GM18502 (cell line): Measurements from ENCODE around the gene TXNIP.
"Not testable (repeated sequence)": the region's sequence is repeated elsewhere in the genome, so short reads cannot be mapped to it uniquely, and the experiment has no call there.

Experiments used
- ATAC-seq: cut with Tn5 transposase; IDR thresholded peaks from one replicate; pipeline ENCODE4 v1.9.1; 2021; ENCODE audit warnings: mild to moderate bottlenecking; ENCODE audit not compliant: unreplicated experiment, poor library complexity

The TXNIP gene

GRCh38 chr1:145996433-145997015, at the start of gene TXNIP:
Gene TXNIP, minus strand, starts transcription at chr1:145996579. Its CDS starts 313 bp downstream, at chr1:145996266.
- peak; percentile 90 for ATAC-seq

DNA sequence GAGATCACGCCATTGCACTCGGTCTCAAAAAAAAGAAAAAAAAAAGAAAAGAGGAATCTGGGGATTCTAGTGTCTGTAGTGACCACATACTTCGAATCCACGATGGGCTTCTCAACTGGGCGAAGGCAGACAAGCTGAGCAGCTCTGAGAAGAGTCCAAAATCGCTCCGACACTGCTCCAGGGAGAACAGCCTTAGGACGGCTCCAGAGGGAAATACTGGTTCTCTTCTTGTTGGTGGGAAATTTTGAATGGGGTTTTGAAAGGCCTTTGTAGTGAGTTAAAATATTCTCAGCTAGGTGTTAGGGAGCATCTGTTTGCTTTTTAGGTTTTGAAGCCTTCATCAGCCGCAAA, 43.4 kb upstream of the TXNIP start:
- no peak for ATAC-seq

DNA sequence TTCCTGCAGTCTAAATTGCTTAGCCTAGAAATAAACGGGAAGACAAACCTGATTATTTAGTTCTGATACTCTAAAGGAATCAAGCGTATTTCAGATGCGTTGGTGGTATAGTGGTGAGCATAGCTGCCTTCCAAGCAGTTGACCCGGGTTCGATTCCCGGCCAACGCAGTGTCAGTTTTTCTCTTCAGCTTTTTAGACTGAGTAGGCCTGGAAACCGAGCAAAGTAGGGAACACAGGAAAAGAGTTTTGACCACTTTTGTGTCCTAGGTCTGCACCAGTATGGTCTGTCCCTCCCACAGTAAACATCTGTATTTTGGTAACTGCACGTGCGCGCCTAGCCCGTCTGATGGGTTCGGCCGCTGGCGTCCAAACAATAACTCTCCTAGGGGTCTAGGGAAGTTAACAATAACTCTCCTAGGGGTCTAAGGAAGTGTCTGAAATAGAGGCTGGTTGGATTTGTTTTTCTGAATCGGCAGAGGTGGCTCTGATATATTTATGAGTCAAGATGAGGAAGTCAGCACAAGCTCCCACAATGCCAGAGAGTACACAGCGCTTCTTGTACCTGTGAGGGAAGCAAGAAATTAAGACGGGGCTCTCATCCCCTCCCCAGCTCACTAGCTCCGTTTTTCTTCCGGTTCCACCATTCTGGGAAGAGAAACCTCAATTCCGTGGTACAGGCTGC, 40.7 kb upstream of the TXNIP start:
- peak; percentile 33 for ATAC-seq

GRCh38 chr1:146036241-146036964, 40.0 kb upstream of the TXNIP start:
- no peak for ATAC-seq

GRCh38 chr1:146035048-146035423, 38.7 kb upstream of the TXNIP start:
- ATAC-seq, result no peak

GRCh38 chr1:146032631-146033219, 36.3 kb upstream of the TXNIP start:
- no peak for ATAC-seq

GRCh38 chr1:146031476-146031875, 35.1 kb upstream of the TXNIP start:
- no peak for ATAC-seq

- no peak for ATAC-seq
Measured at GRCh38 chr1:146029117-146029516, 32.7 kb upstream of the TXNIP start.

DNA sequence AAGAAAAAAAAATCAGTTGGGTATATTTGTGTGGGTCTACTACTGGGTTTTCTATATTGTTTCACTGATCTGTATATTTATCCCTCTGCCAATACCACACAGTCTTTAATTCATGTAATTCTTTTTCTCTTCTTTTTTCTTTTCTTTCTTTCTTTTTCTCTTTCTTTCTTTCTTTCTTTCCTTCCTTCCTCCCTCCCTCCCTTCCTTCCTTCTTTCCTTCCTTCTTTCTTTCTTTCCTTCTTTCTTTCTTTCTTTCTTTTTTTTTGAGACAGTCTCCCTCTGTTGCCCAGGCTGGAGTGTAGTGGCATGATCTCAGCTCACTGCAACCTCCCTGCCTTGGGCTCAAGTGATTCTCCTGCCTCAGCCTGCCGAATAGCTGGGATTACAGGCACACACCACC, 30.3 kb upstream of the TXNIP start:
- ATAC-seq, result not testable (repeated sequence)

DNA sequence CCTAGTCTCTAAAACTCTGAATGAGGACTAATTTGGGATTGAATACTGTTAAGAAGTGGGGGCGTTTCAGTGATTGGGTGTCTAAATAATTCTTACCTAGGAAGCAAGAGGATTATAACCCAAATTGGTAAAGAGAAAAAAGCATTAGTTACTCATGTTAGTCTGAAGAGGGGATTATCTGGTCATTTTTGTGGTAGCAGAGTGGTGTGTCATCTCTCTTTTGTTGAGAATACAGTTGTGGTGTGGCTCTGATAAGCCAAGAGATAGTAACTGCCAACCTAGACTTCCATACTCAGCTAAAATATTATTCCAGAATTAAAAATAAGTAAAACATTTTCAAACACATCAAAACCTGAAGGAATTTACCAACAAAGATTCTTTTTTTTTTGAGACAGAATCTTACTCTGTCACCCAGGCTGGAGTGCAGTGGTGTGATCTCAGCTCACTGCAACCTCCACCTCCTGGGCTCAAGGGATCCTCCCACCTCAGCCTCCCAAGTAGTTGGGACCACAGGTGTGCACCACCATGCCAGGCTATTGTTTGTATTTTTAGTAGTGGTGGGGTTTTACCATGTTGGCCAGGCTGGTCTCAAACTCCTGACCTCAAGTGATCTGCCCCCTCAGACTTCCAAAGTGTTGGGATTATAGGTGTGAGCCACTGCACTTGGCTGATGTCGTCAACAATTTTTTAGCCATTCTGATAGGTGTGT, 29.6 kb upstream of the TXNIP start:
- not testable (repeated sequence) for ATAC-seq

DNA sequence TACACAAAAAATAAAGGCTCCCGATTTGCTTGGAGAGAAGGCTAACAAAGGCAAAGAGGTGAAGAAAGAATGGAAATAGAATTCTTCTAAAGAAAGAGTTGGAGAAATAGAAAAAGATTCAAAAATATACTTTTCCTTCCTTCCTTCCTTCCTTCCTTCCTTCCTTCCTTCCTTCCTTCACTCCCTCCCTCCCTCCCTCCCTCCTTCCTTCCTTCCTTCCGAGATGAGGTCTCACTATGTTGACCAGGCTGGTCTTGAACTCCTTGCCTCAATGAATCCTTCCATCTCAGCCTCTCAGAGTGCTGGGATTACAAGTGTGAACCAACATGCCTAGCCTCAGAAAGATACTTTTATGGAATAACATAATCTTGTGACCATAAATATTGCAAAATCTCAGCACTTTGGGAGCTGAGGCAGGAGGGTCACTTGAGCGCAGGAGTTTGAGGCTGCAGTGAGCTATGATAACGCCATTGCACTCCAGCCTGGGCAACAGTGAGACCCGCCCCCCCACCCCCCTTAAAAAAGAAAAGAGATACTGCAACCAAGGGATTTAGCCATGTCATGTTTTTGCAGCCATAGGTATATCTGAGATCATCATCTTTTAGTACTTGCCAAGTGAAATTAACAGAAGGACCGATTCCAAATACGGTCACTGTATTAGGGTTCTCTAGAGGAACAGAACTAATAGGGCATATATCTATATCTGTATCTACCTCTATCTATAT, 26.2 kb upstream of the TXNIP start:
- no peak for ATAC-seq

DNA sequence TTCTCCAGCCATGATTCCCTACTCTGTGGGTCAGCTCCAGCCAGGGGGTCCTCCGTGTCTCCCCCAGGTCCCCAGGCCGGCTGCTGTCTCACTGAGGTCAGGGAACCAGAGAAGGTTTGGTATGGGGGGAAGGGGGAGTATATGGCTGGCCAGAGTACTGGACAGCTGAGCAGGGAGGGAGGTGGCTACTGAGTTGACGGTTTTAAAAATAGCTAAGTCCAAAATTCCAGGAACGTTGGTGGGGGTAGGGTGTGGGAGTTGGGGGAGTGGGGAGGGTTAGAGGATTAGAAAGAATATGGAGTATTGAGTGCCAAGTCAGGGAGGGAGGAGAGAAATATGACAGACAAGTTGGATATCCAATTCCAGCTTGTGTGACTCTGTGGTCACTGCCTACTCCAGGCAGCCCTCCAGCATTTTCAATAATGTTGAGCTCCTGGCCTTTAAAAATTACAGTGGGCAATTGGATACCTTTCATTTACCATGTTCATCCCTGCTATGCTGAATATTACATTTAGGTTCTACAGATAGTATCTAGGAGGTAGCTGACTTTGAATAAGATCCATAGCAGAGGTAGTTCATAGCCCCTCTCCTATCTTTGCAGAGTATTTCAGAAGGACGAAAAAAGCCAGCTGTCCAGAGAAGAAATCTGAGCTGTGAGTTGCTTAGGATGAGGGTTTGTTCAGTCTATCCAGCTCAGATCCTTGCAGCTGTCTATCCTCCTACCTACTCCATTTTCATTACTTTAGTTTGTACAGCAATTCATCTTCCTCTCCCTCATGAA, 25.4 kb upstream of the TXNIP start, which contains the start of gene HJV:
HJV (minus strand) TSS at position 114 of the 781 bp plus-strand sequence. CDS start 1,504 bp downstream, outside the sequence.
- no peak for ATAC-seq

GRCh38 chr1:146021050-146021445, 24.7 kb upstream of the TXNIP start:
- ATAC-seq, result no peak

GRCh38 chr1:146020058-146021049, 24.0 kb upstream of the TXNIP start:
- no peak for ATAC-seq

DNA sequence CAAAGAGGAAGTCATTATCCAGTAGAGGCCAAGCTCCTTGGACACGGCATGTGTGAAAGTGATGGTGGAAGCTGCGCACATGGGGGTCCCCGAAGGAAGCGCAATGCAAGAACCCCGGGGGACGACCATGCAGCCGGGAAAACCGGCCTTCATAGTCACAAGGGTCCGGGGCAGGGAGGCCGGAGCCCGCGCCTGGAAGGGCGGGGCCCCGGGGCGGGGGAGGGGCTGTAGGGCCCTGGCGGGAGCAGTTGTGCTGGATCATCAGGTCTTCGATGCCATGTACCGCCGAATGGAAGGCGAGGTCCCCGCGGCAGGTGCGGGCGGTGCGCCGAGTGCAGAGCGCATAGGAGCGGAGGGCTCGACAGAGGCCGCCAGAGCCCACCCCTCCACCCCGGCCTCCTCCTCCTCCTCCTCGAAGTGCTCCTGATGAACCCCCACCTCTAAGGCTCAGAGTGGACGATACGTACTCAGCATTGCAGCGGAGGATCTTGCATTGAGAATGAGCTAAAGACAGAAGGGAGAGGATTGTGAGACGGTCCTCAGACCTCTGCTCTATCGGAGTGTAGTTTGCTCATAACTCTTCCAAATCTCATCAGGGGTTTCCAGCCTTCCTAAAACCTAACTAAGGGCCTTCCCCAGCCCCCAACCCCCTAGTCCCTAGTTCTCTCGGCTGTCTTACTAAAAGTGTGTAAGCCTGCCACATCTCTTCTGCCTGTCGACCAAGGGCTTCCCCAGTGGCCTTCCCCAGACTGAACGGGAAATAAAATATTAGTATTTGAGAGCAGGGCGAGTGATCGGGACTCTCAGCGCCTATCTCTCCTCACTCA, 23.1 kb upstream of the TXNIP start:
- no peak for ATAC-seq

DNA sequence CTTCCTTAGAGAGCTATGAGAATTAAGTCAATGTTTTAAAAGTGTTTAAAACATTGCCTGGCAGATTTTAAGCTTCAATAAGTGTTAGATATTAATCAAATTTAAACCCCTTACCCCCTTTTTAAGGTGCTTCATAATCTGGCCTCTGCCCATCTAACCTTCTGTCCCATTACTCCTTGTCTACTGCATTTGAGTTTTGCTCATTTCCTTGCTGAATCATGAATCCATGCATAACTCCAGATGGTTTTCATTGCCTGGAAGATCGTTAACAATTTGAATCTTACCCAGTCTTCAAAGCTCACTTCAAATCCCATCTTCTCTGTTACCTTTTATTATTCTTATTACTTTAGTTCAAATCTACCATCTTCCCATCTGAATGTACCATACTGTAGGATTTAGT, 20.5 kb upstream of the TXNIP start:
- no peak for ATAC-seq

GRCh38 chr1:146013559-146013922, 17.2 kb upstream of the TXNIP start:
- no peak for ATAC-seq
